GF-D8 (cell line): ENCODE results near the gene NECTIN1.
A peak's percentile ranks its signal among the peaks of the same experiment; 100 is the strongest.

Experiments used
- DNase-seq: peaks from one replicate; lab custom pipeline; 2025; lab: John Stamatoyannopoulos, UW

The NECTIN1 gene

GRCh38 chr11:119671561-119672015, 57.4 kb downstream of the NECTIN1 start:
- DNase-seq: peak; percentile 72

GRCh38 chr11:119671051-119671450, 57.9 kb downstream of the NECTIN1 start:
- peak; percentile 98 for DNase-seq

GRCh38 chr11:119669487-119669886, 59.5 kb downstream of the NECTIN1 start:
- no peak for DNase-seq

- DNase-seq: no peak
Measured at GRCh38 chr11:119668676-119669075, 60.3 kb downstream of the NECTIN1 start.

- DNase-seq: peak; percentile 66
Measured at GRCh38 chr11:119666463-119667131, 62.4 kb downstream of the NECTIN1 start.

GRCh38 chr11:119666061-119666460, 62.9 kb downstream of the NECTIN1 start:
- no peak for DNase-seq

- DNase-seq: no peak
Measured at GRCh38 chr11:119664701-119665420, 64.1 kb downstream of the NECTIN1 start.

- DNase-seq: no peak
Measured at GRCh38 chr11:119664063-119664572, 64.9 kb downstream of the NECTIN1 start.

- no peak for DNase-seq
Measured at GRCh38 chr11:119663279-119663678, 65.7 kb downstream of the NECTIN1 start.

- DNase-seq: no peak
Measured at GRCh38 chr11:119661226-119661625, 67.8 kb downstream of the NECTIN1 start.

GRCh38 chr11:119659971-119660723, 68.9 kb downstream of the NECTIN1 start:
- no peak for DNase-seq

- no peak for DNase-seq
Measured at GRCh38 chr11:119652907-119653659, 75.9 kb downstream of the NECTIN1 start.

GRCh38 chr11:119651802-119652584, 77.0 kb downstream of the NECTIN1 start:
- DNase-seq: no peak

GRCh38 chr11:119650251-119650650, 78.7 kb downstream of the NECTIN1 start:
- DNase-seq: no peak

- no peak for DNase-seq
Measured at GRCh38 chr11:119647254-119647653, 81.7 kb downstream of the NECTIN1 start.

- DNase-seq: no peak
Measured at GRCh38 chr11:119645018-119645417, 84.0 kb downstream of the NECTIN1 start.

GRCh38 chr11:119644502-119644901, 84.5 kb downstream of the NECTIN1 start:
- no peak for DNase-seq

GRCh38 chr11:119643876-119644225, 85.1 kb downstream of the NECTIN1 start:
- no peak for DNase-seq

GRCh38 chr11:119643212-119643875, 85.7 kb downstream of the NECTIN1 start:
- DNase-seq: no peak

GRCh38 chr11:119641983-119642745, 86.8 kb downstream of the NECTIN1 start:
- DNase-seq: no peak
